Measurements from ENCODE around the gene BRD8.

- TF ChIP-seq POLR2AphosphoS5 (IDR thresholded peaks at IDR 0.05; ENCODE audit: insufficient read depth, low read depth, low read length) = no peak
- no peak for TF ChIP-seq EZH2 (IDR thresholded peaks at IDR 0.05; ENCODE audit: borderline replicate concordance, low read depth, low read length, severe bottlenecking)
- TF ChIP-seq, protein P1, sequence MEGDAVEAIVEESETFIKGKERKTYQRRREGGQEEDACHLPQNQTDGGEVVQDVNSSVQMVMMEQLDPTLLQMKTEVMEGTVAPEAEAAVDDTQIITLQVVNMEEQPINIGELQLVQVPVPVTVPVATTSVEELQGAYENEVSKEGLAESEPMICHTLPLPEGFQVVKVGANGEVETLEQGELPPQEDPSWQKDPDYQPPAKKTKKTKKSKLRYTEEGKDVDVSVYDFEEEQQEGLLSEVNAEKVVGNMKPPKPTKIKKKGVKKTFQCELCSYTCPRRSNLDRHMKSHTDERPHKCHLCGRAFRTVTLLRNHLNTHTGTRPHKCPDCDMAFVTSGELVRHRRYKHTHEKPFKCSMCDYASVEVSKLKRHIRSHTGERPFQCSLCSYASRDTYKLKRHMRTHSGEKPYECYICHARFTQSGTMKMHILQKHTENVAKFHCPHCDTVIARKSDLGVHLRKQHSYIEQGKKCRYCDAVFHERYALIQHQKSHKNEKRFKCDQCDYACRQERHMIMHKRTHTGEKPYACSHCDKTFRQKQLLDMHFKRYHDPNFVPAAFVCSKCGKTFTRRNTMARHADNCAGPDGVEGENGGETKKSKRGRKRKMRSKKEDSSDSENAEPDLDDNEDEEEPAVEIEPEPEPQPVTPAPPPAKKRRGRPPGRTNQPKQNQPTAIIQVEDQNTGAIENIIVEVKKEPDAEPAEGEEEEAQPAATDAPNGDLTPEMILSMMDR (IDR thresholded peaks at IDR 0.05; ENCODE audit: extremely low read depth in 1 of 2, insufficient read depth in 1 of 2, low read depth in 1 of 2, low read length in 2 of 2) = no peak
- TF ChIP-seq JUN (IDR thresholded peaks at IDR 0.05; ENCODE audit: borderline replicate concordance, insufficient read depth, insufficient read length, low read depth) = no peak
- TF ChIP-seq POLR2A (IDR thresholded peaks at IDR 0.05; ENCODE audit: low read depth, low read length) = no peak
- no peak for TF ChIP-seq MYC (IDR thresholded peaks at IDR 0.05; ENCODE audit: low read depth, low read length)
These were observed 2.4 kb upstream of the BRD8 start for GRCh38 chr5:138180841-138181240.

Measured in endothelial cell of umbilical vein (primary cell).